AG04450 (cell line): ENCODE measurements around the gene SPRR2D. TPM values are rescaled to one million over a fixed set of nuclear protein-coding genes. Genes with fewer than 3 reads are reported as not detected.
A peak's percentile ranks its signal among the peaks of the same experiment; 100 is the strongest.

Experiments used
- CTCF ChIA-PET: fragments of 300-600, 350-600 bp; formaldehyde crosslinking; extraction: SDS; loops from one replicate; lab custom pipeline; 2022; ENCODE audit warnings: antibody characterized with exemption, inconsistent platforms; lab: Charles Lee
- POLR2A ChIA-PET: fragments of 350-600 bp; formaldehyde crosslinking; extraction: SDS; loops from one replicate; lab custom pipeline; 2021; ENCODE audit warnings: antibody characterized with exemption, inconsistent platforms; lab: Yijun Ruan, JAX
- DNase-seq: peaks from one replicate; pipeline ENCODE4 v3.0.0-alpha.2; 2011; ENCODE audit warnings: low read depth, low spot score
- H3K27ac ChIP-seq: one replicate; pipeline ENCODE4 v1.5.1; 2012; ENCODE audit warnings: low read depth, low read length, control low read depth
- H3K27me3 ChIP-seq: one replicate; pipeline ENCODE4 v1.6.0; 2012; ENCODE audit warnings: low read length; ENCODE audit not compliant: control insufficient read depth, insufficient read depth
- H3K4me3 ChIP-seq: 2 replicates; pipeline ENCODE4 v1.5.1; 2011; ENCODE audit warnings: mild to moderate bottlenecking, low read depth, low read length, control low read depth
- H3K9me3 ChIP-seq: 2 replicates; pipeline ENCODE4 v1.5.1; 2012; ENCODE audit warnings: low read length; ENCODE audit not compliant: control insufficient read depth, insufficient read depth
- CTCF ChIP-seq: IDR thresholded peaks from 2 replicates; pipeline ENCODE4 v1.5.1; 2011; ENCODE audit warnings: low read depth, low read length, control low read depth, inconsistent platforms
- polyA plus RNA-seq: library from polyadenylated mRNA; depleted of rRNA; stranded (reverse); fragments of >200 nt; gene quantifications from 2 replicates; pipeline ENCODE4 v1.2.3, GENCODE V29; 2011

The SPRR2D gene
- polyA plus RNA-seq, 1 experiment, result not detected

- no peak for TF ChIP-seq CTCF
These were observed 8.3 kb upstream of the SPRR2D start for GRCh38 chr1:153049211-153049610.

GRCh38 chr1:153035211-153035610, 5.7 kb downstream of the SPRR2D start:
- Histone ChIP-seq H3K4me3 (no peak overlapping the region), H3K27me3 (no peaks in the 10 kb centered on the region), H3K27ac (no peak overlapping the region), H3K9me3 (0 out of 2 replicates have a peak, but pooled peaks cover 3% of the 10 kb centered on the region)
- TF ChIP-seq CTCF, result no peak
- DNase-seq, result no peak
- POLR2A ChIA-PET, result no interaction called here
- CTCF ChIA-PET, result no interaction called here

More at GRCh38 chr1:153049211-153049610, 8.3 kb upstream of the SPRR2D start:
- no peak overlapping the region for H3K4me3 ChIP-seq
- CTCF ChIA-PET, result no interaction called here
- POLR2A ChIA-PET, result no interaction called here
- no peaks in the 10 kb centered on the region for H3K27me3 ChIP-seq
- no peak for DNase-seq
- H3K27ac ChIP-seq, result no peak overlapping the region
- H3K9me3 ChIP-seq, result no peaks in the 10 kb centered on the region

- POLR2A ChIA-PET, result no interaction called here
- CTCF ChIA-PET, result interaction anchor here (1.1 kb wide), 1 partner anchor 164 kb away, joined by 4 read pairs; no protein-coding TSS in a partner anchor
- no peak for DNase-seq
These were observed 8.1 kb downstream of the SPRR2D start for GRCh38 chr1:153032677-153033308.

GRCh38 chr1:153032073-153032472, 8.8 kb downstream of the SPRR2D start:
- no peak for DNase-seq
- Histone ChIP-seq H3K27me3 (no peaks in the 10 kb centered on the region), H3K27ac (no peak overlapping the region), H3K4me3 (no peak overlapping the region), H3K9me3 (0 out of 2 replicates have a peak, but pooled peaks cover 3% of the 10 kb centered on the region)
- POLR2A ChIA-PET, result no interaction called here
- CTCF ChIA-PET, result no interaction called here
- no peak for TF ChIP-seq CTCF

More at GRCh38 chr1:153032677-153033308, 8.1 kb downstream of the SPRR2D start:
- no peak overlapping the region for H3K27ac ChIP-seq
- H3K9me3 ChIP-seq, result 0 out of 2 replicates have a peak, but pooled peaks cover 3% of the 10 kb centered on the region
- peak; percentile 12; the same call in 1 of the 2 replicates for TF ChIP-seq CTCF
- no peak overlapping the region for H3K4me3 ChIP-seq
- H3K27me3 ChIP-seq, result no peaks in the 10 kb centered on the region

- CTCF ChIA-PET, result no interaction called here
- Histone ChIP-seq H3K27ac (no peak within 1 kb of the TSS), H3K4me3 (no peak within 1 kb of the TSS), H3K27me3 (no peaks in the 10 kb centered on the region), H3K9me3 (0 out of 2 replicates have a peak, but pooled peaks cover 3% of the 10 kb centered on the region)
- POLR2A ChIA-PET, result no interaction called here
- TF ChIP-seq CTCF, result no peak
- no peak for DNase-seq
These were observed 10.0 kb downstream of the SPRR2D start, which contains the start of gene SPRR1B for GRCh38 chr1:153030895-153031294. Gene SPRR1B, plus strand, starts transcription at chr1:153031203. Its CDS starts 1,143 bp downstream, at chr1:153032346.
